Measurements from ENCODE around the gene SND1.
A peak's percentile ranks its signal among the peaks of the same experiment; 100 is the strongest.

SND1 gene

GRCh38 chr7:127838816-127839415, 186.9 kb downstream of the SND1 start:
- no peak overlapping the region for H3K4me3 ChIP-seq (ENCODE audit: severe bottlenecking)
- DNase-seq (ENCODE audit: low spot score) (no peak), ATAC-seq (ENCODE audit: low read depth) (no peak)
- no peak for TF ChIP-seq CTCF (IDR thresholded peaks at IDR 0.05; ENCODE audit: poor library complexity, severe bottlenecking)
- H3K4me1 ChIP-seq (ENCODE audit: insufficient read depth, poor library complexity, severe bottlenecking): no peaks in the 10 kb centered on the region
- no peaks in the 10 kb centered on the region for H3K27me3 ChIP-seq (ENCODE audit: insufficient read depth, poor library complexity, severe bottlenecking)
- no peak overlapping the region for H3K27ac ChIP-seq (ENCODE audit: poor library complexity, severe bottlenecking)
- peaks cover 33% of the 10 kb centered on the region for H3K36me3 ChIP-seq (ENCODE audit: low read depth)
- peaks cover 7% of the 10 kb centered on the region for H3K9me3 ChIP-seq (ENCODE audit: severe bottlenecking)

DNA sequence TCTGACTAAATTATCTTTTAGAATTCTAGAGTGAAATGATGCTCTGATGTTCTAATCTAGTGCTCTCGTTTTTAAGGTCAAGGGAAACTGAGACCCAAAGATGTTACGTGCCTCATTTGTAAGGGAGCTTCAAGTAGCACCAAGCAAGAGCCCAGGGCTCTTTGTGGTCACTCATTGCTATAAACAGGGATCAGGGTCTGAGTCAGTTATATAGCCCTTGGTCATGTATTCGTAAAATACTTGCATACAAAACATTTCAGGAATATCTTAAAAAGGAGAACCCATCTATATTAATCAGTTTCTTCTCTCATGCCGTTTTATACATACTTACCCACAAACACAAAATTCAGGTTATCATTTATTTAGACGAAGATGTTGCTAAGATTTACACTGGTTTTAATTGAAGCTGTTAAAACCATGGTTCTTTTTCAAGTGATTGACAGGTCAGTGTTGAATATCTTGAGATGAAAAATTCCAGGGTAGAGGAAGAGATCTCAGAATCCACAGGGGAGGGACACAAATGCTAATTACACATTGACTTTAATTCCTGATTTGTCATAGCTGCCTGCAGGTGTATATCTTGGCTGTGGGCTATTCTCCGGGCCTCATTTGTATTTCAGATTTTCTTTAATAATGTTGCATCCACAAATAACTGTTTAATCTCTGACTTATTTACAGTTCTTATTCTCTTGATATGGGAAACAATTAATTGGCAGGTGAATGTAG, 188.4 kb downstream of the SND1 start:
- ATAC-seq (ENCODE audit: low read depth): no peak
- H3K4me1 ChIP-seq (ENCODE audit: insufficient read depth, poor library complexity, severe bottlenecking): no peaks in the 10 kb centered on the region
- TF ChIP-seq CTCF (IDR thresholded peaks at IDR 0.05; ENCODE audit: poor library complexity, severe bottlenecking): no peak
- DNase-seq (ENCODE audit: low spot score): no peak
- no peak overlapping the region for H3K4me3 ChIP-seq (ENCODE audit: severe bottlenecking)
- no peak overlapping the region for H3K27ac ChIP-seq (ENCODE audit: poor library complexity, severe bottlenecking)
- H3K27me3 ChIP-seq (ENCODE audit: insufficient read depth, poor library complexity, severe bottlenecking): no peaks in the 10 kb centered on the region
- peaks cover 41% of the 10 kb centered on the region for H3K36me3 ChIP-seq (ENCODE audit: low read depth)
- H3K9me3 ChIP-seq (ENCODE audit: severe bottlenecking): peaks cover 5% of the 10 kb centered on the region

DNA sequence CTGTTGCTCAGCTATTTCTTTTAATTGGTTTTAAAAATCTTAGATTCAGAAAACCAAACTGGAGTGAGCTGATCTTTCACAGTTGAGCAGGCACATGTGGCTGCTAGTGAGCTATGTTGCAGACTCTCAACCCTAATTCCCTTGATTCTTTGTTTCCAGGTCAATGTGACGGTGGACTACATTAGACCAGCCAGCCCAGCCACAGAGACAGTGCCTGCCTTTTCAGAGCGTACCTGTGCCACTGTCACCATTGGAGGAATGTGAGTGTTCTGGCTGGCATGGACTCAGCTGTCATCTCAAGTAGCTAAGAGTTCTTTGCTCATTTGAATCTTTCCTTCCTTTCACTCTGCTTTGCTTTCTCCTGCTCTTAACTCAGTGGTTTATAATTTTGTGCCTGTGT, 192.2 kb downstream of the SND1 start:
- Histone ChIP-seq H3K36me3 (ENCODE audit: low read depth) (peaks cover 50% of the 10 kb centered on the region), H3K9me3 (ENCODE audit: severe bottlenecking) (no peaks in the 10 kb centered on the region), H3K4me1 (ENCODE audit: insufficient read depth, poor library complexity, severe bottlenecking) (no peaks in the 10 kb centered on the region), H3K4me3 (ENCODE audit: severe bottlenecking) (no peak overlapping the region), H3K27me3 (ENCODE audit: insufficient read depth, poor library complexity, severe bottlenecking) (no peaks in the 10 kb centered on the region), H3K27ac (ENCODE audit: poor library complexity, severe bottlenecking) (no peak overlapping the region)
- no peak for DNase-seq (ENCODE audit: low spot score)
- no peak for ATAC-seq (ENCODE audit: low read depth)
- no peak for TF ChIP-seq CTCF (IDR thresholded peaks at IDR 0.05; ENCODE audit: poor library complexity, severe bottlenecking)

DNA sequence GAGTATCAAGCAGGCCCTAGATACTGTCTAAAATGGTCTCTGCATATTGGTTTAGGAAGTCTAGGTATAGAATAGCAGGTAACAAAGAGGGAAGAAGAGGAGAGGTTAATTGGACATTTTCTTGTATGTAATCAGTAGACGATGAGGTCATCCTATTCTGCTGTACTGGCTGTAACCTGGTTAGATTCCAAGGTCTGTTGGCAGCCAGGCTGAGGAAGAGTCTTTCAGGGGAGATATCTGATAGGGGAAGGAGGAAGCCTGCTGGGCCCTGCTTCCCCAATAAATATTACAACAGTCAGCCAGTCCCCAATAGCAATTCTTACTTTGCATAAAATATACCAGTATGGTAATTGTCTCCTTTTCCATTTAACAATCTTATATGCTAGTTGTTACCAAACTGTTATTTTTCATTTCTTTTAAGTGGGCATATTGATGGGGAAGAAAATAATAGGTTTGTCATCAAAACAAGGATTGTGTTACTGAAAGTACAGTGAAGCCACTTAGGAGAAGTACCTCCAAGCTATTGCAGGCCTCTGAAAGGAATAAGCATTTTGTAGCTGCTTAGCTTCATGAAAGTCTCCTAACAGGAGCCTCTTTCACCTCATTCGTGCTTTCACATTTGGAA, 192.8 kb downstream of the SND1 start:
- ATAC-seq (ENCODE audit: low read depth) (peak; percentile 29; the same call in 1 of the 3 replicates), DNase-seq (ENCODE audit: low spot score) (no peak)
- no peaks in the 10 kb centered on the region for H3K9me3 ChIP-seq (ENCODE audit: severe bottlenecking)
- no peak for TF ChIP-seq CTCF (IDR thresholded peaks at IDR 0.05; ENCODE audit: poor library complexity, severe bottlenecking)
- H3K27me3 ChIP-seq (ENCODE audit: insufficient read depth, poor library complexity, severe bottlenecking): no peaks in the 10 kb centered on the region
- peaks cover 52% of the 10 kb centered on the region for H3K36me3 ChIP-seq (ENCODE audit: low read depth)
- no peak overlapping the region for H3K4me3 ChIP-seq (ENCODE audit: severe bottlenecking)
- no peaks in the 10 kb centered on the region for H3K4me1 ChIP-seq (ENCODE audit: insufficient read depth, poor library complexity, severe bottlenecking)
- no peak overlapping the region for H3K27ac ChIP-seq (ENCODE audit: poor library complexity, severe bottlenecking)
